MCF 10A (cell line): ENCODE results near the gene COL13A1. TPM values are rescaled to one million over a fixed set of nuclear protein-coding genes. Genes with fewer than 3 reads are reported as not detected.

ENCODE experiments used
- BruUV-seq: library from RNA; stranded (reverse); fragments of 400-500 nt; replicated peaks from 2 replicates; lab custom pipeline; 2021; lab: Mats Ljungman, UMichigan
- CTCF ChIA-PET: fragments of 300-600 bp; sonication (Branson Sonifier 250); formaldehyde crosslinking; extraction: SDS; loops from one replicate; lab custom pipeline; 2021; ENCODE audit warnings: antibody characterized with exemption, inconsistent platforms; lab: Yijun Ruan, JAX
- POLR2A ChIA-PET: fragments of 300-600, 350-650 bp; sonication (Branson Sonifier 250); formaldehyde crosslinking; extraction: SDS; loops from one replicate; lab custom pipeline; 2020; ENCODE audit warnings: antibody characterized with exemption, inconsistent platforms; lab: Yijun Ruan, JAX
- DNase-seq: peaks from one replicate; pipeline ENCODE4 v3.0.0-alpha.2; 2018; ENCODE audit not compliant: unreplicated experiment
- H3K27ac Mint-ChIP-seq: one replicate; pipeline ENCODE4 v1.8.0; 2022; ENCODE audit warnings: mild to moderate bottlenecking, low read depth, mixed read lengths; ENCODE audit not compliant: unreplicated experiment
- H3K27me3 Mint-ChIP-seq: one replicate; pipeline ENCODE4 v1.8.0; 2022; ENCODE audit warnings: mixed read lengths; ENCODE audit not compliant: insufficient read depth, unreplicated experiment
- H3K36me3 Mint-ChIP-seq: one replicate; pipeline ENCODE4 v1.8.0; 2022; ENCODE audit warnings: mild to moderate bottlenecking, moderate library complexity, mixed read lengths; ENCODE audit not compliant: insufficient read depth, unreplicated experiment
- H3K4me1 Mint-ChIP-seq: one replicate; pipeline ENCODE4 v1.8.0; 2022; ENCODE audit warnings: mixed read lengths; ENCODE audit not compliant: insufficient read depth, unreplicated experiment
- H3K4me3 Mint-ChIP-seq: one replicate; pipeline ENCODE4 v1.8.0; 2022; ENCODE audit warnings: mild to moderate bottlenecking, moderate library complexity, mixed read lengths; ENCODE audit not compliant: unreplicated experiment
- H3K9me3 Mint-ChIP-seq: one replicate; pipeline ENCODE4 v1.8.0; 2022; ENCODE audit warnings: mixed read lengths; ENCODE audit not compliant: unreplicated experiment
- CTCF ChIP-seq: fragments of 200-600 bp; IDR thresholded peaks from one replicate; pipeline ENCODE4 v1.8.0; 2022; ENCODE audit warnings: antibody characterized with exemption, mild to moderate bottlenecking; ENCODE audit not compliant: unreplicated experiment
- intact Hi-C: fragments of 100-400 bp; cut with micrococcal nuclease; formaldehyde crosslinking; loops from 2 replicates; pipeline ENCODE4 v1.14.1; 2022
- total RNA-seq: library from RNA; stranded (reverse); gene quantifications from 2 replicates; pipeline ENCODE4 v1.2.3, GENCODE V29; 2022

Gene COL13A1
- total RNA-seq, 1 experiment from 2014 or later = 0.47 TPM

- POLR2A ChIA-PET = no interaction called here
These were observed 194.9 kb downstream of the COL13A1 start for GRCh38 chr10:69996611-69997010.

GRCh38 chr10:70000262-70000661 lies 198.6 kb downstream of the COL13A1 start:
- no TSS peak for BruUV-seq
- Mint-ChIP-seq H3K9me3 (no peaks in the 10 kb centered on the region), H3K4me3 (no peak overlapping the region), H3K27me3 (peaks cover 64% of the 10 kb centered on the region), H3K4me1 (no peaks in the 10 kb centered on the region), H3K36me3 (no peaks in the 10 kb centered on the region), H3K27ac (no peak overlapping the region)
- POLR2A ChIA-PET = no interaction called here
- TF ChIP-seq CTCF = no peak
- CTCF ChIA-PET = no interaction called here
- intact Hi-C loops = no loop called here
- DNase-seq = no peak

More at GRCh38 chr10:69996611-69997010, 194.9 kb downstream of the COL13A1 start:
- Mint-ChIP-seq H3K27me3 (peaks cover 44% of the 10 kb centered on the region), H3K4me3 (no peak overlapping the region), H3K9me3 (no peaks in the 10 kb centered on the region), H3K27ac (no peak overlapping the region), H3K4me1 (no peaks in the 10 kb centered on the region), H3K36me3 (no peaks in the 10 kb centered on the region)
- DNase-seq = no peak
- intact Hi-C loops = no loop called here
- no TSS peak for BruUV-seq
- no peak for TF ChIP-seq CTCF
- CTCF ChIA-PET = interaction anchor here (0.6 to 1.7 kb wide), 2 partner anchors 38 to 730 kb away, joined by 4 read pairs; no protein-coding TSS in a partner anchor

GRCh38 chr10:70007116-70007820 lies 205.6 kb downstream of the COL13A1 start:
- Mint-ChIP-seq H3K4me3 (no peak overlapping the region), H3K27ac (no peak overlapping the region)
- BruUV-seq = no TSS peak

More at GRCh38 chr10:70007116-70007820, 205.6 kb downstream of the COL13A1 start:
- TF ChIP-seq CTCF = no peak
- CTCF ChIA-PET = interaction anchor here (0.6 to 0.7 kb wide), 3 partner anchors 108 to 942 kb away, joined by 3 to 4 read pairs (median 3); no protein-coding TSS in a partner anchor
- Mint-ChIP-seq H3K4me1 (no peaks in the 10 kb centered on the region), H3K27me3 (peaks cover 100% of the 10 kb centered on the region), H3K9me3 (no peaks in the 10 kb centered on the region), H3K36me3 (no peaks in the 10 kb centered on the region)
- no peak for DNase-seq
- intact Hi-C loops = no loop called here
- POLR2A ChIA-PET = no interaction called here

Other genes starting within 250 kb of the COL13A1 start
- gene NEUROG3, start 228.5 kb upstream of the COL13A1 start, total RNA-seq = not detected in 2 replicates
- gene FAM241B, start 171.7 kb upstream of the COL13A1 start, total RNA-seq = 7.5 and 11.0 TPM in 2 replicates